ENCODE results near the gene PTPRG.

DNA sequence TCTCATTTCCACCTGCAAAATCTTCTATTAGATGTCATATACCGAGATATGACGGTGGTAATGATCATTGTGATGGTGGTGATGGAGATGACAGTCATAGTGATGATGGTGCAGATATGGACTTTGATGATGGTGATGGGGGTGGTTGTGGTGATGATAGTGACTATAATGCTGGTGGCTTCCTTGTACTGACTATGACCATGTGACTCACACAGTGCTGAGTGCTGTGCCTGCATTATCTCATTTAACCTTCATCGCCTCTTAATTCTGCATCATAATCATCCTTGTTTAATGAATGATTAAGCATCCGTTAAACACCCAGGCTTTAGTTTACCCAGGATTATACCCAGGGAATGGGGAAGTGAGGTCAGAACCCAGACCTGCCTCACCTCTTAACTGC is 480.3 kb downstream of the PTPRG start:
- TF ChIP-seq EZH2 (IDR thresholded peaks at IDR 0.05; ENCODE audit: borderline replicate concordance, low read depth, low read length, severe bottlenecking) (no peak), POLR2A (IDR thresholded peaks at IDR 0.05; ENCODE audit: low read depth, low read length) (no peak), CTCF (IDR thresholded peaks at IDR 0.05; ENCODE audit: extremely low read depth in 1 of 2, insufficient read depth in 1 of 2, low read depth in 1 of 2, low read length in 2 of 2) (no peak), POLR2AphosphoS5 (IDR thresholded peaks at IDR 0.05; ENCODE audit: insufficient read depth, low read depth, low read length) (no peak), MYC (IDR thresholded peaks at IDR 0.05; ENCODE audit: low read depth, low read length) (no peak)
